ENCODE data around the gene IL17RD.

GRCh38 chr3:57097536-57097935 is 67.6 kb downstream of the IL17RD start:
- TF ChIP-seq CTCF (conservative IDR thresholded peaks at IDR 0.05; ENCODE audit: low read depth, low read length) (no peak), EZH2 (IDR thresholded peaks at IDR 0.05; ENCODE audit: borderline replicate concordance, low read depth, low read length, poor library complexity, severe bottlenecking) (no peak)
